Adrenal gland (tissue), 5 donors: ENCODE data around the gene ATP8A2.

Experiments
- CTCF ChIP-seq, 6 experiments: fragments of 450-650 bp in 4 of 6; fragments of 200-600 bp in 2 of 6; sonication (generic) in 1 of 6; IDR thresholded peaks; 1 replicate in 5 of 6; 2 replicates in 1 of 6; pipeline versions ENCODE4 v1.5.1 to v1.8.0; 2016 to 2021; ENCODE audit warnings: antibody characterized with exemption in 6 of 6, mild to moderate bottlenecking in 2 of 6, moderate library complexity in 1 of 6
- POLR2A ChIP-seq, 2 donors: fragments of 450-650 bp; IDR thresholded peaks; one replicate each; pipeline ENCODE4 v1.6.1; 2017; ENCODE audit warnings: antibody characterized with exemption in 2 of 2, mild to moderate bottlenecking in 2 of 2, moderate library complexity in 1 of 2
- donor health status: DM: no; HTN: no; CAD: no.

DNA sequence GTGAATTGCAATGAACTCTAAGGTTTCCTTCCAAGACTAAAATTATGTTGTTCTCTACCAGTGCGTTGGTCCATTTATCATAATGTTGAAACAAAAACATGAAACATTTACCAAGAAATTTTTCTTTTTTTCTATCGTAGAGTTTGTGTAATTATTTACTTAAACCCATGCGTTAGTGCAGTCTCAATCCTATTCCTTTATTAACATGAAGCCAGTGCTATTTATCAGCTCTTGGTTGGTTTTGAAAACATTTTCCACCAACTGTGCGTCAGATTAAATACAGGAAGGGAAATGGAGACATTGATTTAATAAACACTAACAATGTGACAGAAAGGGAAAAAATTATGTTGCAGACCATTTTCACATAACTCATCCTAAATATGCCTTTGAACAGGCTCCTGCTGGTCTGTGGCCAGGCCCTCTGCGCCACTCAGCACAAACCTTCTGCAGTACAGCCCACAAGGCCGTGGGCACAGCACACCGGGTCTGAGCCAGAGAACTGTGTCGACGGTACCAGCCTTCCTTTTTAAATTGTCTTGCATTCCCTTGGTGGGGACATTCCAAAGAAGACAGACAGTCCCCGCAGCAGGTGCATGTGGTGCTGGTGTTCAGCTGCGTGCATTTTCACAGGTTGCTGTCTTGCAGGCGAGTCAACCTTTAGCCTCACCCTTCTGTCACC is 544.2 kb downstream of the ATP8A2 start:
- no peak for TF ChIP-seq CTCF (IDR thresholded peaks at IDR 0.05)
- TF ChIP-seq POLR2A (IDR thresholded peaks at IDR 0.05): no peak
